Smooth muscle cell (in vitro differentiated cells): ENCODE measurements around the gene PCBP3. TPM values are rescaled to one million over a fixed set of nuclear protein-coding genes. Genes with fewer than 3 reads are reported as not detected.

Experiments
- DNase-seq: peaks from one replicate; lab custom pipeline; 2025; ENCODE audit not compliant: unreplicated experiment; lab: John Stamatoyannopoulos, UW
- H2AFZ ChIP-seq: fragments of 200-600 bp; sonication (generic); 2 replicates; pipeline ENCODE4 v1.6.0; 2016; ENCODE audit warnings: antibody characterized with exemption, low read depth, mild to moderate bottlenecking
- H3F3A ChIP-seq: fragments of 200-600 bp; sonication (generic); 2 replicates; pipeline ENCODE4 v1.6.0; 2017; ENCODE audit warnings: antibody characterized with exemption, low read depth
- H3K27ac ChIP-seq: fragments of 200-600 bp; sonication (generic); 2 replicates; pipeline ENCODE4 v1.5.1; 2016; ENCODE audit warnings: low read depth, mild to moderate bottlenecking
- H3K27me3 ChIP-seq: fragments of 200-600 bp; sonication (generic); 2 replicates; pipeline ENCODE4 v1.6.1; 2016; ENCODE audit warnings: low read depth, mild to moderate bottlenecking
- H3K36me3 ChIP-seq: fragments of 200-600 bp; sonication (generic); 2 replicates; pipeline ENCODE4 v1.5.1; 2016; ENCODE audit warnings: low read depth
- H3K4me1 ChIP-seq: fragments of 200-600 bp; sonication (generic); 2 replicates; pipeline ENCODE4 v1.5.1; 2016; ENCODE audit warnings: low read depth
- H3K4me2 ChIP-seq: fragments of 200-600 bp; sonication (generic); 2 replicates; pipeline ENCODE4 v1.6.0; 2016; ENCODE audit warnings: mild to moderate bottlenecking
- H3K4me3 ChIP-seq: fragments of 200-600 bp; sonication (generic); 2 replicates; pipeline ENCODE4 v1.5.1; 2016; ENCODE audit warnings: mild to moderate bottlenecking
- H3K79me2 ChIP-seq: fragments of 200-600 bp; sonication (generic); 2 replicates; pipeline ENCODE4 v1.6.0; 2016; ENCODE audit warnings: low read depth, mild to moderate bottlenecking
- H3K9ac ChIP-seq: fragments of 200-600 bp; sonication (generic); 2 replicates; pipeline ENCODE4 v1.6.0; 2016; ENCODE audit warnings: low read depth
- H3K9me3 ChIP-seq: fragments of 200-600 bp; sonication (generic); replicated peaks from 2 replicates; pipeline ENCODE4 v1.5.1; 2016; ENCODE audit warnings: low read depth
- H4K20me1 ChIP-seq: fragments of 200-600 bp; sonication (generic); 2 replicates; pipeline ENCODE4 v1.6.0; 2016; ENCODE audit warnings: low read depth
- CTCF ChIP-seq: fragments of 200-600 bp; sonication (generic); IDR thresholded peaks from 2 replicates; pipeline ENCODE4 v1.5.1; 2017; ENCODE audit warnings: borderline replicate concordance, mild to moderate bottlenecking, antibody characterized with exemption; ENCODE audit not compliant: insufficient read depth, poor library complexity, severe bottlenecking
- WGBS: methylation state at CpG from one replicate; pipeline ENCODE4 v1.1.7; 2016; ENCODE audit warnings: low lambda C conversion rate; 5-methylcytosine and 5-hydroxymethylcytosine counted together
- polyA plus RNA-seq: library from polyadenylated mRNA; unstranded; fragments of >200 nt; fragmentation: Nextera tagmentation; extraction: Ambion mirVana; gene quantifications from 2 replicates; pipeline ENCODE4 v1.2.1, GENCODE V29; 2016
- total RNA-seq: library from RNA; depleted of rRNA; stranded (reverse); fragments of >200 nt; gene quantifications from 2 replicates; pipeline ENCODE4 v1.2.3, GENCODE V29; 2014

The PCBP3 gene
- total and polyA plus RNA-seq, 2 experiments from 2014 or later, result 8.9 to 23.1 TPM

DNA sequence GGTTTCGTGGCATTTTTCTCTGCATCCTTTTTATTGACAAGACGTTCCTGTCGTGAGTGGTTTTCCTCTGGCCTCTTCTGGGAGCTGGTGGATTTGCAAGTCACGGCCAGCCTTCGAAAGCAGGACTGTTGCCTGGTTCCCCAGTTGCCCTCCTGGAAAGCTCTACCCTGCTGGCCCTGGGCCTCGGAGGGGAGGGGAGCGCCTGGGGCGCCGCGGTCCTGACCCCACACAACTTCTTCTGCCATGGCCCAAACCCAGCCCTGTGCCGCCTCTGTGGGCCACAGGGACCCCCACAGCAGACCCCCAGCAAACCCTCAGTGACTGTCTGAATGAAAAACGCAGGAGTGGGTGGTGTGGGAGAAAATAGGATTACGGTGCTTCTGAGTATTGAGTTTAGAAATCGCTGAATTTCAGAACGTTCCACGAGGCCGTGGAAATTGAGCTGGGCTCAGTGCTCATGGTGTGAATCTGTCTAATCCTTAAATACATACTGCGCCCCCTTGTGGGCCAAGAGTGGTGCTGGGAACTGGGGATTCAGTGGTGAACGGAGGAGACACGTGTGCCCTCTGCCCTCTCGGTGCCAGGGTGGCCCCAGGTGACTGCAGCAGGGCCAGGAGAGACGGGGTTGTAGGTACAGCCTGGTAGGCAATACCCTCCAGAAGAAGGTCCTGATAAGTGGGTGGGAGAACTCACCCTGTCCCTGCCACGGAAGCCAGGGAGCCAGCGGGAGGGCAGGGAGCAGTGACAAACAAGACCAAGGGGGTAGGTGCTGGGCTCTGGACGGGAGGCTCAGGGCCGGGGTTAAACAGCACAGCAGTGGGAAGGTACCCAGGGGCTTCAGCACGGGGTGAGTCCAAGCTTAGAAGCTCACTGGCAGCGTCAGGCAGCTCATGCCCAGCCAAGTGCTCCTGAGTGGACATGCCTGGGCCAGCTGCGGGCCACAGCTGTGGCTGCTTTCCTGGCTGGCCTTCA is 236.9 kb downstream of the PCBP3 start:
- no peaks in the 10 kb centered on the region for H4K20me1 ChIP-seq
- H3K4me2 ChIP-seq, result peak overlapping the region; percentile 32
- WGBS, result 46% methylated on average over 29 of the region's 29 CpGs
- no peak overlapping the region for H2AFZ ChIP-seq
- no peak overlapping the region for H3K9ac ChIP-seq
- peaks cover 23% of the 10 kb centered on the region for H3K4me1 ChIP-seq
- no peak overlapping the region for H3K4me3 ChIP-seq
- H3K27me3 ChIP-seq, result no peaks in the 10 kb centered on the region
- H3K79me2 ChIP-seq, result no peaks in the 10 kb centered on the region
- TF ChIP-seq CTCF, result peak; percentile 69
- H3K9me3 ChIP-seq, result no peaks in the 10 kb centered on the region
- H3F3A ChIP-seq, result peaks cover 23% of the 10 kb centered on the region
- H3K27ac ChIP-seq, result peak overlapping the region; percentile 46
- no peak for DNase-seq
- H3K36me3 ChIP-seq, result no peaks in the 10 kb centered on the region

GRCh38 chr21:45882645-45883044 is 239.1 kb downstream of the PCBP3 start:
- Histone ChIP-seq H3K36me3 (no peaks in the 10 kb centered on the region), H4K20me1 (no peaks in the 10 kb centered on the region), H2AFZ (no peak overlapping the region), H3F3A (peaks cover 5% of the 10 kb centered on the region), H3K27ac (no peak overlapping the region), H3K4me1 (peaks cover 13% of the 10 kb centered on the region), H3K4me3 (no peak overlapping the region), H3K9me3 (no peaks in the 10 kb centered on the region), H3K79me2 (no peaks in the 10 kb centered on the region), H3K27me3 (no peaks in the 10 kb centered on the region), H3K9ac (no peak overlapping the region), H3K4me2 (peak overlapping the region; percentile 40)
- no peak for DNase-seq
- TF ChIP-seq CTCF, result no peak
- 88% methylated on average over 8 of the region's 8 CpGs for WGBS

- Histone ChIP-seq H3K79me2 (no peaks in the 10 kb centered on the region), H3K9ac (no peak overlapping the region), H3K9me3 (no peaks in the 10 kb centered on the region), H3F3A (peaks cover 5% of the 10 kb centered on the region), H3K4me3 (no peak overlapping the region), H3K27ac (no peak overlapping the region), H3K4me2 (peak overlapping the region; percentile 40), H3K27me3 (no peaks in the 10 kb centered on the region), H3K36me3 (no peaks in the 10 kb centered on the region), H3K4me1 (peaks cover 13% of the 10 kb centered on the region), H2AFZ (no peak overlapping the region), H4K20me1 (no peaks in the 10 kb centered on the region)
- no peak for TF ChIP-seq CTCF
- no peak for DNase-seq
- WGBS, result 34% methylated on average over 4 of the region's 4 CpGs
These were observed 239.6 kb downstream of the PCBP3 start for GRCh38 chr21:45883090-45883489.
